Spinal cord (tissue), 10 donors: ENCODE data around the gene PCDHB8. TPM values are rescaled to one million over a fixed set of nuclear protein-coding genes. Genes with fewer than 3 reads are reported as not detected.
"Not testable (repeated sequence)": the region's sequence is repeated elsewhere in the genome, so short reads cannot be mapped to it uniquely, and the experiment has no call there.

Experiments
- DNase-seq, 6 donors: peaks; one replicate each; pipeline versions ENCODE4 v3.0.0 to v3.0.0-alpha.2; 2013 to 2015; ENCODE audit warnings: low spot score in 6 of 6, low read depth in 4 of 6
- H3K27ac ChIP-seq: one replicate; pipeline ENCODE4 v1.5.1; 2013; ENCODE audit warnings: low read depth, low read length, control low read depth
- H3K27me3 ChIP-seq: one replicate; pipeline ENCODE4 v1.6.1; 2013; ENCODE audit warnings: low read length; ENCODE audit not compliant: control insufficient read depth, insufficient read depth
- H3K36me3 ChIP-seq: one replicate; pipeline ENCODE4 v1.6.1; 2013; ENCODE audit warnings: low read length; ENCODE audit not compliant: control insufficient read depth, insufficient read depth
- H3K4me1 ChIP-seq: one replicate; pipeline ENCODE4 v1.6.1; 2013; ENCODE audit warnings: low read length; ENCODE audit not compliant: control insufficient read depth, insufficient read depth
- H3K4me3 ChIP-seq: one replicate; pipeline ENCODE4 v1.5.1; 2013; ENCODE audit warnings: low read depth, low read length, control low read depth
- H3K9me3 ChIP-seq: one replicate; pipeline ENCODE4 v1.6.1; 2013; ENCODE audit warnings: low read length; ENCODE audit not compliant: control insufficient read depth, insufficient read depth
- WGBS: methylation state at CpG from one replicate; pipeline ENCODE4 v1.1.5; 2013; ENCODE audit warnings: missing lambda C conversion rate; ENCODE audit not compliant: insufficient coverage; 5-methylcytosine and 5-hydroxymethylcytosine counted together
- long read RNA-seq, 4 donors: transcript quantifications; one replicate each; lab custom pipeline, GENCODE V29; 2026
- polyA plus RNA-seq, 2 donors: library from polyadenylated mRNA; unstranded; fragments of 120-200 nt; gene quantifications; one replicate each; pipeline ENCODE4 v1.2.1, GENCODE V29; 2013; ENCODE audit not compliant: insufficient read length in 2 of 2
- total RNA-seq, 2 donors: library from RNA; depleted of rRNA in 1 of 2; stranded (reverse); fragments of 120-200 nt in 1 of 2; fragments of >200 nt in 1 of 2; gene quantifications; one replicate each; pipeline versions ENCODE4 v1.2.3 to v1.2.4, GENCODE V29; 2013 to 2014
- donor health status: healthy.

PCDHB8 gene
- total RNA-seq (1 to 10 TPM; 1.7 to 1.9 TPM), polyA plus RNA-seq (1 to 10 TPM; 2.2 to 3.0 TPM)
- long read RNA-seq, donor 1: 0 reads
- long read RNA-seq, donor 2: 0 reads
- long read RNA-seq, donor 3: 0 reads
- long read RNA-seq, donor 4: 0 reads

GRCh38 chr5:141177577-141178191, at the start of gene PCDHB8:
Gene PCDHB8 (plus strand): TSS chr5:141177790. CDS start chr5:141178035, 245 bp downstream.
- H3K27me3 ChIP-seq, H3K4me1 ChIP-seq, H3K36me3 ChIP-seq, DNase-seq, H3K4me3 ChIP-seq, H3K9me3 ChIP-seq, H3K27ac ChIP-seq: not testable (repeated sequence)
- WGBS: no CpG with 5 or more reads among the region's 18 CpGs

DNA sequence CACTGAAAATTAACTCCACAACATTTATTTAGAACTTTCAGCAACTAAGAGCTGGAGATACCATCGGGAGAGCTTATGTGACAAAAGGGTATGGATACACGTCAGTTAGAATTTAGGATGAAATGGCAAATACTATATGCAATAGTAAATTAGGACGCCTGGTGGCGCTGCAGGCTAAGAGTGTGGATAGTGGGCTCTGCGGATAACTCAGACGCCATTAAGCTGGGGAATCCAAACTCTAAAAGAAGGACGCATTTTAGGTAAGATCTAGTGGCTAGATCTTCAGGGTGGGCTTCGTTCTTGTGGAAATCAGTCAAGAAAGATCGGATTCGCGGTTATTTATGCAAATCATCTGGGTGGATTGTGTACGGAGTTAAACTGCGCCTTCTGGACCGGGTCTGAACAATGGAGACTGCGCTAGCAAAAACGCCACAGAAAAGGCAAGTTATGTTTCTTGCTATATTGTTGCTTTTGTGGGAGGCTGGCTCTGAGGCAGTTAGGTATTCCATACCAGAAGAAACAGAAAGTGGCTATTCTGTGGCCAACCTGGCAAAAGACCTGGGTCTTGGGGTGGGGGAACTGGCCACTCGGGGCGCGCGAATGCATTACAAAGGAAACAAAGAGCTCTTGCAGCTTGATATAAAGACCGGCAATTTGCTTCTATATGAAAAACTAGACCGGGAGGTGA, 42.4 kb upstream of the PCDHB8 start, which contains the start of gene PCDHB5:
TSS of gene PCDHB5 (plus strand) at position 177 of the 688 bp plus-strand sequence. CDS start at position 406, 229 bp downstream.
- peaks cover 17% of the 10 kb centered on the region for H3K9me3 ChIP-seq
- H3K36me3 ChIP-seq: no peaks in the 10 kb centered on the region
- H3K27ac ChIP-seq: no peak within 1 kb of the TSS
- DNase-seq: peak in 2 of 6 donors; percentile 40 to 49
- H3K27me3 ChIP-seq: peaks cover 3% of the 10 kb centered on the region
- WGBS: 14% methylated on average over 20 of the region's 22 CpGs
- H3K4me1 ChIP-seq: no peaks in the 10 kb centered on the region
- H3K4me3 ChIP-seq: peak within 1 kb of the TSS; percentile 4

GRCh38 chr5:141135718-141136266, 41.8 kb upstream of the PCDHB8 start:
- no peaks in the 10 kb centered on the region for H3K36me3 ChIP-seq
- H3K4me3 ChIP-seq: peak overlapping the region; percentile 4
- peaks cover 17% of the 10 kb centered on the region for H3K9me3 ChIP-seq
- H3K27me3 ChIP-seq: peaks cover 3% of the 10 kb centered on the region
- no peak overlapping the region for H3K27ac ChIP-seq
- peak in 1 of 6 donors; percentile 0 for DNase-seq
- H3K4me1 ChIP-seq: no peaks in the 10 kb centered on the region
- 34% methylated on average over 13 of the region's 19 CpGs for WGBS

DNA sequence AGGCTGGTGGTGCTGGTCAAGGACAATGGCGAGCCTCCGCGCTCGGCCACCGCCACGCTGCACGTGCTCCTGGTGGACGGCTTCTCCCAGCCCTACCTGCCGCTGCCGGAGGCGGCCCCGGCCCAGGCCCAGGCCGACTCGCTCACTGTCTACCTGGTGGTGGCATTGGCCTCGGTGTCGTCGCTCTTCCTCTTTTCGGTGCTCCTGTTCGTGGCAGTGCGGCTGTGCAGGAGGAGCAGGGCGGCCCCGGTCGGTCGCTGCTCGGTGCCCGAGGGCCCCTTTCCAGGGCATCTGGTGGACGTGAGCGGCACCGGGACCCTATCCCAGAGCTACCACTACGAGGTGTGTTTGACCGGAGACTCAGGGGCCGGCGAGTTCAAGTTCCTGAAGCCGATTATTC, 40.2 kb upstream of the PCDHB8 start:
- not testable (repeated sequence) for H3K4me3 ChIP-seq, DNase-seq, H3K4me1 ChIP-seq, H3K27me3 ChIP-seq, H3K27ac ChIP-seq, H3K36me3 ChIP-seq
- WGBS: 34% methylated on average over 27 of the region's 34 CpGs
- peaks cover 17% of the 10 kb centered on the region for H3K9me3 ChIP-seq

- peak in 3 of 6 donors; percentile 1 to 49 (median 44) for DNase-seq
- Histone ChIP-seq H3K36me3 (no peaks in the 10 kb centered on the region), H3K27me3 (no peaks in the 10 kb centered on the region), H3K4me1 (no peaks in the 10 kb centered on the region), H3K9me3 (peaks cover 9% of the 10 kb centered on the region), H3K27ac (no peak within 1 kb of the TSS), H3K4me3 (no peak within 1 kb of the TSS)
- WGBS: 3% methylated on average over 10 of the region's 18 CpGs
Observed at GRCh38 chr5:141149812-141150211, 27.8 kb upstream of the PCDHB8 start, which contains the start of gene PCDHB6. Gene PCDHB6 (plus strand): TSS chr5:141150057. CDS start chr5:141150258, 201 bp downstream.

GRCh38 chr5:141150224-141150992, 27.2 kb upstream of the PCDHB8 start:
- WGBS: 33% methylated on average over 32 of the region's 33 CpGs
- H3K27ac ChIP-seq: no peak overlapping the region
- H3K27me3 ChIP-seq: no peaks in the 10 kb centered on the region
- H3K4me3 ChIP-seq: no peak overlapping the region
- peaks cover 9% of the 10 kb centered on the region for H3K9me3 ChIP-seq
- H3K36me3 ChIP-seq: no peaks in the 10 kb centered on the region
- no peaks in the 10 kb centered on the region for H3K4me1 ChIP-seq
- DNase-seq: no peak

DNA sequence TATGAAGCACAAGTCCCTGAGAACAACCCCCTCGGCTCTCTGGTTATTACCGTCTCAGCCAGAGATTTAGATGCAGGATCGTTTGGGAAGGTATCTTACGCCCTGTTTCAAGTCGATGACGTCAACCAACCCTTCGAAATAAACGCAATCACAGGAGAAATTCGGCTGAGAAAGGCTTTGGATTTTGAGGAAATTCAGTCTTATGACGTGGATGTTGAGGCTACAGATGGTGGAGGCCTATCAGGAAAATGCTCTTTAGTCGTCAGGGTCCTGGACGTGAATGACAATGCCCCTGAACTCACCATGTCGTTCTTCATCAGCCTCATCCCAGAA, 26.6 kb upstream of the PCDHB8 start:
- no peaks in the 10 kb centered on the region for H3K36me3 ChIP-seq
- no peaks in the 10 kb centered on the region for H3K27me3 ChIP-seq
- H3K4me3 ChIP-seq: no peak overlapping the region
- H3K4me1 ChIP-seq: no peaks in the 10 kb centered on the region
- peaks cover 11% of the 10 kb centered on the region for H3K9me3 ChIP-seq
- 29% methylated on average over 11 of the region's 13 CpGs for WGBS
- DNase-seq: no peak
- no peak overlapping the region for H3K27ac ChIP-seq

- H3K36me3 ChIP-seq, DNase-seq, H3K4me3 ChIP-seq, H3K4me1 ChIP-seq, H3K27me3 ChIP-seq, H3K27ac ChIP-seq: not testable (repeated sequence)
- peaks cover 11% of the 10 kb centered on the region for H3K9me3 ChIP-seq
- WGBS: 25% methylated on average over 28 of the region's 41 CpGs
Observed at GRCh38 chr5:141151632-141152031, 26.0 kb upstream of the PCDHB8 start.

DNA sequence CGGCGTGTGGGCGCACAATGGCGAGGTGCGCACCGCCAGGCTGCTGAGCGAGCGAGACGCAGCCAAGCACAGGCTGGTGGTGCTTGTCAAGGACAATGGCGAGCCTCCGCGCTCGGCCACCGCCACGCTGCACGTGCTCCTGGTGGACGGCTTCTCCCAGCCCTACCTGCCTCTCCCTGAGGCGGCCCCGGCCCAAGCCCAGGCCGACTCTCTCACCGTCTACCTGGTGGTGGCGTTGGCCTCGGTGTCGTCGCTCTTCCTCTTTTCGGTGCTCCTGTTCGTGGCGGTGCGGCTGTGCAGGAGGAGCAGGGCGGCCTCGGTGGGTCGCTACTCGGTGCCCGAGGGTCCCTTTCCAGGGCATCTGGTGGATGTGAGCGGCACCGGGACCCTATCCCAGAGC, 25.5 kb upstream of the PCDHB8 start:
- not testable (repeated sequence) for H3K36me3 ChIP-seq
- H3K9me3 ChIP-seq: peaks cover 11% of the 10 kb centered on the region
- 19% methylated on average over 20 of the region's 36 CpGs for WGBS

More for the DNA sequence above, 25.5 kb upstream of the PCDHB8 start:
- H3K27me3 ChIP-seq, DNase-seq, H3K27ac ChIP-seq, H3K4me1 ChIP-seq, H3K4me3 ChIP-seq: not testable (repeated sequence)
